Hepatocyte (in vitro differentiated cells): ENCODE measurements around the gene ZC3H10.

ENCODE experiments used
- CTCF ChIP-seq: fragments of 200-600 bp; sonication (generic); IDR thresholded peaks from 2 replicates; pipeline ENCODE4 v1.5.1; 2016; ENCODE audit warnings: antibody characterized with exemption, mild to moderate bottlenecking; ENCODE audit not compliant: poor library complexity
- EZH2 ChIP-seq: fragments of 200-600 bp; sonication (generic); IDR thresholded peaks from 2 replicates; pipeline ENCODE4 v1.6.1; 2016; ENCODE audit warnings: antibody characterized with exemption, mild to moderate bottlenecking, borderline replicate concordance

- TF ChIP-seq CTCF, result no peak
- TF ChIP-seq EZH2, result no peak
These were observed 14.9 kb upstream of the ZC3H10 start for GRCh38 chr12:56103066-56103711.
